LNCaP clone FGC (cell line): ENCODE measurements around the gene DAAM1.

Experiments used
- DNase-seq: peaks from one replicate; pipeline ENCODE4 v3.0.0-alpha.2; 2011; ENCODE audit warnings: low read depth
- H3K4me3 ChIP-seq: 2 replicates; pipeline ENCODE4 v1.5.1; 2011; ENCODE audit warnings: mild to moderate bottlenecking, low read depth, low read length, control low read depth
- TF ChIP-seq, protein P1 (sequence below): IDR thresholded peaks from 2 replicates; pipeline ENCODE4 v1.5.1; 2012; ENCODE audit warnings: mild to moderate bottlenecking; ENCODE audit not compliant: control insufficient read depth, insufficient read depth; ENCODE audit errors: extremely low read depth

The DAAM1 gene

GRCh38 chr14:59331217-59331616 lies 142.8 kb downstream of the DAAM1 start:
- H3K4me3 ChIP-seq = no peak overlapping the region
- TF ChIP-seq, protein P1, sequence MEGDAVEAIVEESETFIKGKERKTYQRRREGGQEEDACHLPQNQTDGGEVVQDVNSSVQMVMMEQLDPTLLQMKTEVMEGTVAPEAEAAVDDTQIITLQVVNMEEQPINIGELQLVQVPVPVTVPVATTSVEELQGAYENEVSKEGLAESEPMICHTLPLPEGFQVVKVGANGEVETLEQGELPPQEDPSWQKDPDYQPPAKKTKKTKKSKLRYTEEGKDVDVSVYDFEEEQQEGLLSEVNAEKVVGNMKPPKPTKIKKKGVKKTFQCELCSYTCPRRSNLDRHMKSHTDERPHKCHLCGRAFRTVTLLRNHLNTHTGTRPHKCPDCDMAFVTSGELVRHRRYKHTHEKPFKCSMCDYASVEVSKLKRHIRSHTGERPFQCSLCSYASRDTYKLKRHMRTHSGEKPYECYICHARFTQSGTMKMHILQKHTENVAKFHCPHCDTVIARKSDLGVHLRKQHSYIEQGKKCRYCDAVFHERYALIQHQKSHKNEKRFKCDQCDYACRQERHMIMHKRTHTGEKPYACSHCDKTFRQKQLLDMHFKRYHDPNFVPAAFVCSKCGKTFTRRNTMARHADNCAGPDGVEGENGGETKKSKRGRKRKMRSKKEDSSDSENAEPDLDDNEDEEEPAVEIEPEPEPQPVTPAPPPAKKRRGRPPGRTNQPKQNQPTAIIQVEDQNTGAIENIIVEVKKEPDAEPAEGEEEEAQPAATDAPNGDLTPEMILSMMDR = no peak
- no peak for DNase-seq

DNA sequence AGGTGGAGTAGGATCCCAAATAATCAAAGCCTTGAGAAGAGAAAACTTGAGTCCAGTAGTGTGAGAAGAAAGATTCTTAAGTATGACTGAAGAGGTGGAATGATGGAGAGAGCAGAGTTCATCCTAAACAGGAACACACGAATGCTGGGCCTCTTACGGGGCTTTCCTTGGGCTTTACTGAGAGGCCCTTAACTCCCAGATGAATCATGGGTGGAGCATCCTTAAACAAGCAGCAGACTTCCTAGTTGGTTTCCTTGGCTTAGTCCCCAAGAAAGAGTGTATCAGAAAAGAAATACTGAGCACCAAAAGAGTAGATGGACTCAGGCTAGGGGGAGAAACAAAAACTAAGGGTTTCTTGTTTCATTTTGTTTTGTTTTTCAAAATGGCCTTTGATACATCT lies 144.3 kb downstream of the DAAM1 start:
- H3K4me3 ChIP-seq = no peak overlapping the region
- TF ChIP-seq, protein P1 = no peak
- no peak for DNase-seq

DNA sequence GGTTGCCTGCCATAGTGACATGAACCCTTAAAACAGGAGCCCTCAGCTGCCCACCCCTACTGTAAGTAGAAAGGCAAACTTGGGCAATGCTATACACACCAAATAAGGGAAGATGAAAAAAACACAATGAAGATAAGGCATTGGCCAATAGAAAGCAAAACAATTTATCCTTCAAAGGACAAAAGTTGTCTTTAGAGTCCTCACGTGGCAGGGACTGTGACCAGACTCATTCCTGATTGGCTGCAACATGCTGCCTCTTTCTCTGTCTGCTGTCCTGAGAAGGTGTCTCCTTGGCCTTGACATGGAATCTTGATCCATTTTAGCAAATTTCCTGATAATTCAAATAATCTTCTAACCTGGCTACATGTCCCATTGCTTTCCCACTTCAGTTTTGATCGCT lies 144.8 kb downstream of the DAAM1 start:
- TF ChIP-seq, protein P1 = no peak
- no peak overlapping the region for H3K4me3 ChIP-seq
- DNase-seq = no peak

- H3K4me3 ChIP-seq = no peak overlapping the region
- TF ChIP-seq, protein P1 = no peak
- DNase-seq = peak; percentile 56
Observed at GRCh38 chr14:59333668-59334067, 145.2 kb downstream of the DAAM1 start.

DNA sequence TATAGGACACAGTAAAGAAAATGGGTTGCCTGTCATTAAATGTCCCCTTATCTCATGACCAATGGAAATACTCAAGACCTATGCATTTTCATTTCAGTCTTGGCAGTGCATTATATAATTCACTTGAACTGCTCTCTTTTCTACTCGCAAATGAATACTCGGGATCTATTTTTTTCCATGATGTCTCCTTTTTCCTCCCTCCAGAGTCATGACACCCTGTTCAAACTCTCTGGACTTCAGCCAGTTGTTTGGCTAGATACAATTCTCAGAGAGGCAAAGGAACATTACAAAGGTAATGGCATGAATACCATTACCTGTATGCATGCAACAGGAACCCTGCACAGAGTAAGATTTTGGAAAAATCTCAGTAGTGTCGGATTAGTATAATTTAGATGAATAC lies 145.8 kb downstream of the DAAM1 start:
- no peak overlapping the region for H3K4me3 ChIP-seq
- DNase-seq = no peak
- TF ChIP-seq, protein P1 = no peak

DNA sequence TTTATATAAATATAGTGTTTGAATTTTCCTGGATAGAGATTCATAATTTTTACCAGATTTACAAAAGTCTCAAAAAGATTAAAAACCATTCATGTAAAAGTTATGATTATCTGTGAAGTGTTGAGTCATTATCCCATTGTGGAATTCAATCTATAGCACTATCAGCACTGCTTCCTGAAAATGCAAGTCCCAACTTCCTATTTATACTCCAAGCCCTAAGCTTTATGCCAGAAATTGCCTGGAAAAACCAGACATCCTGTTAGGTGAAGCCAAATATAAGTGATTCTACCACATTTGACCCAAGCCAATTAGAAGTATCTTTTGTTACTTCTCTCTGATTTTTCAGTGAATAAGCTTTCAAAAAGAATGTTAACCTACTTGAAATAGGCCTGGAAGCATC lies 147.6 kb downstream of the DAAM1 start:
- DNase-seq = no peak
- H3K4me3 ChIP-seq = no peak overlapping the region
- TF ChIP-seq, protein P1 = no peak

DNA sequence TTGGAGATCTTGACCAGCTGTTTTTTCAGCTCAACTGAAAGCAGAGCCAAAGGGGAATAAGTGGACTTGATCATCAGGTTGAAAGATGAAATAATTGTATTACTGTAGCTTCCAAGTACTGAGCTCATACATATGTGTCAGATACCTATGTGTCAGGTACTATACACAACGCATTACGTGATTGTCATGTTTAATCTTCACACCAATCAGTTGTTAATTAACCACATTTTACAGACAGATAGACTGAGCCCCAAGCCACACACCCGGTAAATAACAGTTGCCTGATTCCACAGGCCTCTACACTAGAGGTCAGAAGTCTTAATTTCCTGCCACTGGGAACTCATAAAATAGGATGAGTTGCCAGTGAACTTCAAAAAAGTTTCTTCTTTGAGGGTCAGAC lies 148.2 kb downstream of the DAAM1 start:
- DNase-seq = no peak
- TF ChIP-seq, protein P1 = no peak
- H3K4me3 ChIP-seq = no peak overlapping the region
